Measurements from ENCODE around the gene PDRG1.

- TF ChIP-seq CTCF (IDR thresholded peaks at IDR 0.05; ENCODE audit: insufficient read depth, low read depth, low read length) (no peak), EZH2 (IDR thresholded peaks at IDR 0.05; ENCODE audit: insufficient read depth, low read length) (no peak)
Measured at GRCh38 chr20:31954500-31954899, 2.7 kb upstream of the PDRG1 start.

All from astrocyte (in vitro differentiated cells and primary cell).